Lower leg skin (tissue), 4 donors: Measurements from ENCODE around the gene CAMKMT. TPM values are rescaled to one million over a fixed set of nuclear protein-coding genes. Genes with fewer than 3 reads are reported as not detected.

Experiments
- DNase-seq, 2 donors: peaks; one replicate each; pipeline ENCODE4 v3.0.0-alpha.2; 2019; ENCODE audit warnings: low spot score in 2 of 2
- H3K4me3 ChIP-seq: fragments of 200-600 bp; sonication (generic); 2 replicates; pipeline ENCODE4 v1.5.1; 2017; ENCODE audit warnings: mild to moderate bottlenecking, low read depth; ENCODE audit not compliant: poor library complexity, severe bottlenecking
- POLR2A ChIP-seq, 2 donors: fragments of 450-650 bp; IDR thresholded peaks; one replicate each; pipeline ENCODE4 v1.6.1; 2016 to 2017; ENCODE audit warnings: antibody characterized with exemption in 2 of 2, mild to moderate bottlenecking in 1 of 2, moderate library complexity in 1 of 2
- WGBS, 2 donors: methylation state at CpG; one replicate each; pipeline ENCODE4 v1.1.5; 2018; 5-methylcytosine and 5-hydroxymethylcytosine counted together
- intact Hi-C: fragments of 100-400 bp; cut with DNase I; formaldehyde crosslinking; loops from one replicate; pipeline ENCODE4 v1.15.0; 2023; ENCODE audit warnings: low total_unique reads
- total RNA-seq, 4 donors: library from RNA; depleted of rRNA; stranded (reverse); fragments of >200 nt; gene quantifications; one replicate each; pipeline ENCODE4 v1.1.0, GENCODE V29; 2016
- TF ChIP-seq, protein P1 (sequence below), 3 donors: fragments of 450-650 bp; IDR thresholded peaks; one replicate each; pipeline ENCODE4 v1.5.1; 2016; ENCODE audit warnings: antibody characterized with exemption in 3 of 3, mild to moderate bottlenecking in 3 of 3, moderate library complexity in 2 of 3

CAMKMT gene
- total RNA-seq, 4 donors from 2014 or later = 4.2 to 18.3 (median 9.8) TPM

DNA sequence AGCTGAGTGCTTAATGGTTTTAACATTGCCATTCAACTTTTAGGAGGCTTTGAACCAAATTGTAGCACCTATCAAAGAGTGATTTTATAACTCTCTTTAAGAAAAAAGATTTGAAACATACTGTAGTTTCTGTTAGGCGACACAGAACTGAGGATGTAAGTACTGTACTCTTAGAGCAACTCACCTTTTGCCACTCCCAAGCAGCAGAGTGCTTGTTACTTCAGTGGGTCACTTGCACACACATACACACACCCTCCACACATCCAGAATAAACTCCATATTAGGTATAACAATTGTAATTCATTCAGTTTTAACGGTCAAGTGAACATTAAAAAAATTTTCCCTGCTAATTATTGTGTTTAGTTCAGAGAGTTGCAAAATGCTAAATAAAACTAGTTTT is 118.3 kb downstream of the CAMKMT start:
- H3K4me3 ChIP-seq = no peak overlapping the region
- no peak for DNase-seq
- intact Hi-C loops = loop anchor here (5.0 kb wide), 1 partner anchor 472 kb away; no protein-coding TSS in a partner anchor
- 96% methylated on average over 2 of the region's 2 CpGs for WGBS, 2 donors
- TF ChIP-seq POLR2A (IDR thresholded peaks at IDR 0.05) = no peak
- TF ChIP-seq, protein P1, sequence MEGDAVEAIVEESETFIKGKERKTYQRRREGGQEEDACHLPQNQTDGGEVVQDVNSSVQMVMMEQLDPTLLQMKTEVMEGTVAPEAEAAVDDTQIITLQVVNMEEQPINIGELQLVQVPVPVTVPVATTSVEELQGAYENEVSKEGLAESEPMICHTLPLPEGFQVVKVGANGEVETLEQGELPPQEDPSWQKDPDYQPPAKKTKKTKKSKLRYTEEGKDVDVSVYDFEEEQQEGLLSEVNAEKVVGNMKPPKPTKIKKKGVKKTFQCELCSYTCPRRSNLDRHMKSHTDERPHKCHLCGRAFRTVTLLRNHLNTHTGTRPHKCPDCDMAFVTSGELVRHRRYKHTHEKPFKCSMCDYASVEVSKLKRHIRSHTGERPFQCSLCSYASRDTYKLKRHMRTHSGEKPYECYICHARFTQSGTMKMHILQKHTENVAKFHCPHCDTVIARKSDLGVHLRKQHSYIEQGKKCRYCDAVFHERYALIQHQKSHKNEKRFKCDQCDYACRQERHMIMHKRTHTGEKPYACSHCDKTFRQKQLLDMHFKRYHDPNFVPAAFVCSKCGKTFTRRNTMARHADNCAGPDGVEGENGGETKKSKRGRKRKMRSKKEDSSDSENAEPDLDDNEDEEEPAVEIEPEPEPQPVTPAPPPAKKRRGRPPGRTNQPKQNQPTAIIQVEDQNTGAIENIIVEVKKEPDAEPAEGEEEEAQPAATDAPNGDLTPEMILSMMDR (IDR thresholded peaks at IDR 0.05) = no peak

DNA sequence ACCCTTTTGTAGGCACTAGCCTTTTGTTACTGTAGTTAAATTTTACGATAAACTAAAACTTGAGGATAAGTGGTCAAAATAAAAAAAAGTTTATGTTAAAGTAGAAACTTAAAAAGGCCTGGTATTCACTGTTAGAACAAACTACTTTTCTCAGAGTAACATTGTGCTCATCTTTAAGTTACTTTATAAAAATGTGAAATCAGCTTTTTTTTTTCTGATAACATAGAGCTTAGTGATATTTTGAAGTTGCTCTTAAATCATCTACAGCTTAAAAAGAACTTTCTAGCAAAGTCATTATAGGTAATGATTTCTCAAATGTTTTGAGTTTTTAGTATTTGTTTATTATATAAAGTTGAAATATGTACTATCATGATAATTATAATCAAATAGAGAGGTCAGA is 125.3 kb downstream of the CAMKMT start:
- DNase-seq = no peak
- WGBS, 2 donors = 97 to 100% methylated on average over 1 of the region's 1 CpG
- H3K4me3 ChIP-seq = no peak overlapping the region
- TF ChIP-seq POLR2A (IDR thresholded peaks at IDR 0.05) = no peak
- TF ChIP-seq, protein P1 (IDR thresholded peaks at IDR 0.05) = no peak
- intact Hi-C loops = no loop called here

GRCh38 chr2:44490726-44491125 is 129.0 kb downstream of the CAMKMT start:
- H3K4me3 ChIP-seq = no peak overlapping the region
- intact Hi-C loops = no loop called here
- WGBS, 2 donors = 94 to 98% methylated on average over 3 of the region's 3 CpGs
- no peak for DNase-seq
- TF ChIP-seq, protein P1 (IDR thresholded peaks at IDR 0.05) = no peak

DNA sequence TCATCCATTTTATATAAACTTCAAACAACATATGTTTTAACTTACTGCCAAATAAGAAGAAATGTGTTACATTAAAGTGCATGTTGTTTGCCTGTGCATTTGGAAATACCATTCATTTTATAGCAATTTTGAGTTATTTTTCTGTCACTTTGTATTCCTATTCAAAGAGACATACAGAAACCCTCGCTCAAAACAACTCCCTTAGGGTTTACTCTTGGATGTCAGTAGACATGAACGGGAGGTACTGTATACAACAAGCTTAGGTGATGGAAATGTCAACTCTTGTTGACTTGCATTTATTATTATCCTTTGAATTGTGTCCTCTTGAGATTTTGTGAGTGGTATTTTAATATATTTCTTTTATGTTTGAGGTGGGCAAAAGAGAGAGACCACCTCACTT is 132.3 kb downstream of the CAMKMT start:
- 91 to 94% methylated on average over 2 of the region's 2 CpGs for WGBS, 2 donors
- intact Hi-C loops = no loop called here
- no peak for DNase-seq
- TF ChIP-seq, protein P1 (IDR thresholded peaks at IDR 0.05) = no peak
- TF ChIP-seq POLR2A (IDR thresholded peaks at IDR 0.05) = no peak
- H3K4me3 ChIP-seq = no peak overlapping the region

GRCh38 chr2:44495035-44495434 is 133.3 kb downstream of the CAMKMT start:
- no peak for DNase-seq
- no peak overlapping the region for H3K4me3 ChIP-seq
- 93 to 98% methylated on average over 3 of the region's 3 CpGs for WGBS, 2 donors
- intact Hi-C loops = no loop called here
- TF ChIP-seq, protein P1 (IDR thresholded peaks at IDR 0.05) = no peak
- TF ChIP-seq POLR2A (IDR thresholded peaks at IDR 0.05) = no peak

- DNase-seq = no peak
- WGBS, 2 donors = 77 to 79% methylated on average over 1 of the region's 1 CpG
- H3K4me3 ChIP-seq = no peak overlapping the region
- TF ChIP-seq POLR2A (IDR thresholded peaks at IDR 0.05) = no peak
- TF ChIP-seq, protein P1 (IDR thresholded peaks at IDR 0.05) = no peak
- intact Hi-C loops = no loop called here
Measured at GRCh38 chr2:44495544-44495943, 133.8 kb downstream of the CAMKMT start.
